GM08714 (cell line): ENCODE data around the gene TENT4A.

Experiments
- H3K4me3 ChIP-seq: fragments of 200-500 bp; sonication (Bioruptor generic); 2 replicates; pipeline ENCODE4 v1.5.1; 2014; ENCODE audit warnings: mild to moderate bottlenecking, low read length, inconsistent platforms
- ZNF274 ChIP-seq: IDR thresholded peaks from 2 replicates; pipeline ENCODE4 v1.6.1; 2012; ENCODE audit warnings: mild to moderate bottlenecking, low read depth, low read length

The TENT4A gene

DNA sequence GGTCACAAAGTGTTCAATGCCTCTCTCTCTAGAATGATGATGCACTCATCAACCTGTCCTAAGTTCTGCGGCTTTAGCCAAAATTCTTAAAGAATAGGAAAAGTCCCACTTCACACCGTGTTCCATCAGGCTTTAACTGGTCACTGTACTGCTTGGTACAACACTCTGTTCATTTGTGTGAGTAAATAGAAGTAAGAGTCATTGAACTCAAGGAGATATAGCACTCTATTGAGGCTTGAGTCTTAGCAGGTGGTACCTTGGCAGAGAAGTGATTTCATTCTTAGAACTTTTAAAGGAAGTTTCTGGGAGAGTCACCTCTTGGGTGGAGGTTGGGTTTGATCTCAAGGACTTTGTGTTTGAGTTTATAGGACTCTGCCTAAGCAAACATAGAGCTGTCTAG is 92.6 kb downstream of the TENT4A start:
- TF ChIP-seq ZNF274 = no peak
- no peak overlapping the region for H3K4me3 ChIP-seq
